GM10266 (cell line): ENCODE results near the gene NOS1.
"Not testable (repeated sequence)": the region's sequence is repeated elsewhere in the genome, so short reads cannot be mapped to it uniquely, and the experiment has no call there.

Experiments used
- DNase-seq: peaks from one replicate; pipeline ENCODE4 v3.0.0; 2012; ENCODE audit errors: extremely low spot score
- CTCF ChIP-seq: IDR thresholded peaks from 2 replicates; pipeline ENCODE4 v1.5.1; 2012; ENCODE audit warnings: mild to moderate bottlenecking, low read depth; ENCODE audit not compliant: control insufficient read depth, insufficient read depth; ENCODE audit errors: missing control alignments

The NOS1 gene

GRCh38 chr12:117400912-117401311, 39.5 kb upstream of the NOS1 start:
- DNase-seq: no peak
- TF ChIP-seq CTCF: no peak

- DNase-seq: not testable (repeated sequence)
Measured at GRCh38 chr12:117398482-117398881, 37.1 kb upstream of the NOS1 start.

- no peak for DNase-seq
- no peak for TF ChIP-seq CTCF
Measured at GRCh38 chr12:117395766-117396165, 34.3 kb upstream of the NOS1 start.

GRCh38 chr12:117394491-117394890, 33.1 kb upstream of the NOS1 start:
- no peak for TF ChIP-seq CTCF
- no peak for DNase-seq

GRCh38 chr12:117393656-117394055, 32.2 kb upstream of the NOS1 start:
- TF ChIP-seq CTCF: no peak
- no peak for DNase-seq

GRCh38 chr12:117390866-117391265, 29.4 kb upstream of the NOS1 start:
- DNase-seq: no peak
- no peak for TF ChIP-seq CTCF

GRCh38 chr12:117388951-117389446, 27.6 kb upstream of the NOS1 start:
- DNase-seq: no peak
- TF ChIP-seq CTCF: no peak

- no peak for DNase-seq
- no peak for TF ChIP-seq CTCF
Measured at GRCh38 chr12:117387832-117388231, 26.4 kb upstream of the NOS1 start.
